Dedifferentiated amniotic fluid mesenchymal stem cell (primary cell): ENCODE measurements around the gene BCKDK.

ENCODE experiments used
- DNase-seq: peaks from one replicate; pipeline ENCODE4 v3.0.0-alpha.2; 2016; ENCODE audit errors: extremely low spot score

Gene BCKDK

DNA sequence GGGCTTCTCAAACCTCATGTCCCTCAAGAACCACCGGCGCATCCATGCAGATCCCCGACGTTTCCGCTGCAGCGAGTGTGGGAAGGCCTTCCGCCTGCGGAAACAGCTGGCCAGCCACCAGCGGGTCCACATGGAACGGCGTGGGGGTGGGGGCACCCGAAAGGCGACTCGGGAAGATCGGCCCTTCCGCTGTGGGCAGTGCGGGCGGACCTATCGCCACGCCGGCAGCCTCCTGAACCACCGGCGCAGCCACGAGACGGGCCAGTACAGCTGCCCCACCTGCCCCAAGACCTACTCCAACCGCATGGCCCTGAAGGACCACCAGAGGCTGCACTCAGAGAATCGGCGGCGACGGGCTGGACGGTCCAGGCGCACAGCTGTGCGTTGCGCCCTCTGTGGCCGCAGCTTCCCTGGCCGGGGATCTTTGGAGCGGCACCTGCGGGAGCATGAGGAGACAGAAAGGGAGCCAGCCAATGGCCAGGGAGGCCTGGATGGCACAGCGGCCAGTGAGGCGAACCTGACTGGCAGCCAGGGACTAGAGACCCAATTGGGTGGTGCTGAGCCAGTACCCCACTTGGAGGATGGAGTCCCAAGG lies 28.1 kb upstream of the BCKDK start:
- no peak for DNase-seq

DNA sequence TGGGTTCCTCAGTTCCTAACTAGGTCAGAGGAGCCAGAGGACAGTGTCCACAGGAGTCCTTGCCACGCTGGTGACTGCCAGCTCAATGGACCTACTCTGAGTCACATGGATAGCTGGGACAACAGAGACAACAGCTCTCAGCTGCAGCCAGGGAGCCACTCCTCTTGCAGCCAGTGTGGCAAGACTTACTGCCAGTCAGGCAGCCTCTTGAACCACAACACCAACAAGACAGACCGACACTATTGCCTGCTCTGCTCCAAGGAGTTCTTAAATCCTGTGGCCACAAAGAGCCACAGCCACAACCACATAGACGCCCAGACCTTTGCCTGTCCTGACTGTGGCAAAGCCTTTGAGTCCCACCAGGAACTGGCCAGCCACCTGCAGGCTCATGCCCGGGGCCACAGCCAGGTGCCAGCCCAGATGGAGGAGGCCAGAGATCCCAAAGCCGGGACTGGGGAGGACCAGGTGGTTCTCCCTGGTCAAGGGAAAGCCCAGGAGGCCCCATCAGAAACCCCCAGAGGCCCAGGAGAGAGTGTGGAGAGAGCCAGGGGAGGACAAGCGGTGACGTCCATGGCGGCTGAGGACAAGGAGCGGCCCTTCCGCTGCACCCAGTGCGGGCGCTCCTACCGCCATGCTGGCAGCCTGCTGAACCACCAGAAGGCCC lies 27.3 kb upstream of the BCKDK start:
- no peak for DNase-seq

DNA sequence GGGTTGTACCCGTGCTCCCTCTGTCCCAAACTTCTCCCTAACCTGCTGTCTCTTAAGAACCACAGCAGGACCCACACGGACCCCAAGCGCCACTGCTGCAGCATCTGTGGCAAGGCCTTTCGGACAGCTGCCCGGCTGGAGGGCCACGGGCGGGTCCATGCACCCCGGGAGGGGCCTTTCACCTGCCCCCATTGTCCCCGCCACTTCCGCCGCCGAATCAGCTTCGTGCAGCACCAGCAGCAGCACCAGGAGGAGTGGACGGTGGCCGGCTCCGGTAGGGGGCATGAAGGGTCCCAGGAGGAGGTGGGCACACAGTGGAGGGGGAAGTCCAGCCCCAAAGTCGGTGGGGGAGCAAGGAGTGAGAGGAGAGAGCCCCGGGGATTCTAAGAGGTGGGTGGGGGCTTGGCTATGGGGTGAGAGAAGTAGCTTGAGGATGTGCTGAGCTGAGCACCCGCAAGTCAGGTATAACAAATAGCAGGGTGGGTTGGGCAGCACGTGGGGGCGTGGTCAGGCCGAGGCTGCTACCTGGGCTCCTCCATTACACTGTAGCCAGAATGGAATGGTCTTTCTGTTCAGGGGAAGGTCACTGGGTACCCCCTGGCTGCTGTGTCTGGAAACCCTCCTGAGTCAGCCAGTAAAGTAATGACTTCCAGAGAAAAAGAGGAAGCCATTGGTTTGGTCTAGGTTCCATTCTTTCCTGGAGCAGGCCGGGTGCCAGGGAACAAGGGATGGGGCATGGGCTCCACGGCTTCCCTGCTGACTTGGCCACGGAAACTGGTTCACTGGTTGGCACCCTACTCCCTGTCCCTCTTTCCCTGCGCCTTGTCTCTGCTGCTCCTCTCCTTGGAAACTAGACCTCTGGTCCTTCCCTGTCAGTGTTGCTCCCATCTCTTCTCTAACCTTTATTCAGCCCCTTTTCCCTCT lies 26.5 kb upstream of the BCKDK start:
- no peak for DNase-seq

DNA sequence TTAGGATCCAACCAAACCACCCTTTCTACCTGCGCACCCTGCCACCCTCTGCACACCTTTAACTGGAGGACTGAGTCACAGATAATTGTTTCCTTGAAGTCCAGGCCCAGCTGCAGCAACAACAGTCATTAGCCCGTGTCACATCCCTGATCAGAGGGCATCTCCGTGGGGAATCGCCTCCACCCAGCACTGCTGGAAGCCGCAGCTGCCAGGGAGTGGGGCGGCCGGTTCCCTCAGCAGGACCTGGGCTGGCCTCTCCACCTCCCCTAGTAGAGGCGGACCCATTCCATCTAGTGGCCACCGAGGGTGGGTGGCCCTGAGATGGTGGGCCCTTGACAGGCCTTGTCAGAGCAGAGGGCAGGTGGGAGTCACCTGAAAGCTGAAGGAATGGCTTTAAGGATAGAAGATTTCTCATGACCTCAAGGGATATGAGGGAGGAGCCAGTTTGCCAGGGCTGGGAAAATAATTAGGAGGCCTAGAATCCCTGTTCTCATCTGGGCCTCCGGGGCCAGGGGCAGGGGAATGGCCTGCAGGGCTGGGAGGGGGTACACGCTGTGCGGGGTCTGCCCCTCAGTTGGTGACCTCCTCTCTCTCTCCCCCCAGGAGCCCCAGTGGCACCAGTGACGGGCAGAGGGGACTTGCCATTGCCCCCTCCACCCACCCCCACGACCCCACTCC lies 25.7 kb upstream of the BCKDK start:
- no peak for DNase-seq

DNA sequence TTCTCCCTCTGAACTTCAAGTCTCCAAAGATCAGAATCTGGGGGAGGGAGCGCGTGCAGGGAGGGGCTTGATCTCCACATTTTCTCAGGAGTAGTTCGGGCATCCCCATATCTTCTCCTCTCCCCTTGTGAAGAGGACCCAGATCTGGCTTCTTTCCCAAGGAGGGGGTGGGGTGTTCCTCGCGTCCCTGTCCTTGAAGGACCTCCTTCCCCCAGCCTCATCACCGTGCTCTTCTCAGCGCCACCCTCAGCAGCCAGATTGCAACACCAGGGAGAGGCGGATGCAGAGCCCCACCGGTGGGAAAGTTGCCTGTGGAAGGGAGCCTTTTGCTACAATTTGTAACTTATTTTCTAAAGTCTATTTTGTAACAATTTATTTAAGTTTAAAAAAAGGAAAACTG lies 25.1 kb upstream of the BCKDK start:
- DNase-seq, result no peak

DNA sequence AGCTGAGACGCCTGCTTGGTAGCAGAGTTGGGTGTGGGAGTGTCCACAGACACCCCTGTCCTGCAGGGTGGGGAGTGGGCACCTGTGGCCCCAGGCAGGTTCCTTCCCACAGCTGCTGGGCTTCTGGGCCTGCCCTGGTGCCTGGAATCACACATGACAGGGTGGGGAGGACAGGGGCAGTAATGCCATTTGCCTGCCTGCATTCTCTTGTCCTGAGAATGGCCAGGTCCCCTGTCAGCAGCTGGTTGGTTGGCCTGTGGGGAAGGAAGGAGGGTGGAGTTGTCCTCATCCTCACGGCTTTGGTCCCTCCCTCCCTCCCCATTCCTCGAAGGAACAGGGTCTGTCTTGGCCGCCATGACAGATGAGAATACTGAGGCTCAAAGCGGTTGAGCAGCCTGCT lies 24.6 kb upstream of the BCKDK start:
- no peak for DNase-seq

DNA sequence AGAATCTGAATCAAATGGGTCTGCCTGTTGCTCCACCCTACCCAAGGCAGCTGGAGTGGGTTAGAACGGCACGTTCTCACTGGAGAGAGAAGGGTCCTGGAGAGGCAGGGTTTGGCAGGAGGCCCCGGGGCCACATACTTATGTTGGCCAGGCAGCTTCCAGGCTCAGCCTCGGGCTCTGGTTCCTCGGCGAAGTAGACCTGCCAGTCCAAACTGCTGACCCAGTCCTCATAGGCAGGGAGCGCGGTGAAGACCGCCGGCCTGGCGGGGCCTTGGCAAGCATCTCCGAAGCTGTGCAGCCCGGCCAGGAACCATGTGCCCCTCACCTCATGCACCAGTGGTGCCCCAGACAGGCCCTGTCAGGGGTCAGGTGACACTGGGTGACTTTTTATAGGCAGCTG lies 24.2 kb upstream of the BCKDK start:
- DNase-seq, result no peak

DNA sequence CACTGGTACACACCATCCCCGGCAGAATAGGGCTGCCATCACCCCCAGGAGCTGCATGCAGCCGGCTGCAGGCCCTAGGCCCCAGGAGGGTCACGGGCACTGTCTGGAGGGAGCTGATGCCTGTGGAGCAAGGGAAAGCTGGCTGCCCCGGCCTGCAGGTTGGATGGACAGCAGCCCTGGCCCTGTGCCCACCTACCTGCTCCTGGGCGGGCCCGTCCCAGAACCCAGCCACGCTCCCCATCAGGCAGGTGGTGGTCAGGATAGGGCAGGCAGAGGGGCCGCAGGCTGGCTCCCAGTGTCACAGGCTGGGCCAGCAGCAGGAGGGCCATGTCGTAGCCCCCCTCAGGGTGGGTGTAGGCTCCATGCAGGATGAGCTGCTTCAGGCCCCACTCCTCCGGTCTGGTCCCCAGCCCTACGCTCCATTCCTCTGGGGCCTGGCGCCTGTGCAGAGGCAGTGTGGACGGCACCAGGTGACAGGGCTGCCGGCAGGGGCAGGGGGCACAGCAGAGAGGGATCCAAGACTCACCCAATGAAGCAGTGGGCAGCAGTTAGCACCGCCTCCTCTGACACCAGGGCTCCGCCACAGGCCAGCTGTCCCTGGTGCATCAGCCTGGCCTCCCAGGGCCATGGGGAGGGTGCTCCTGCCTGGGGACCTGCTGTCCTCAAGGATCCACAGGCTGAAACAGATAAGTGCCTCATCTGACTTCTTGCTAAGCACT lies 23.4 kb upstream of the BCKDK start:
- no peak for DNase-seq

DNA sequence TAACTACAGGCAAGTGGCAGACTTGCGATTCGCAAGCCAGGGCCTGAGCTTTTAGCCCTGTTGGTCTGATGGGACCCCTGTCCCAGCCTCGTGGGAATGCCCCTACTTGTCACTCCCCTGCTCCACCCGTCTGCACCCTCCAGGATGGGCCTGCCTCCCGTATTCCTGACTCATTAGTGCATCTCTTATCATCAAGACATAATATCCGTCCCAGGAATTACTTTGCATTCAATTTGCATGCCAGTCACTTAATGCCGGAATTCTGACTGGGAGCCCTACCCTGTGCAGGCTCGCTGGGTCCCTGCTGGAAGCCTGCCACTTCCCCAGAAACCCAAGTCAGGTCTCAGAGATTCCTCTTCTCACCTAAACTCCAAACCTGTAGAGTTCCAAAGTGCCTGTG lies 22.8 kb upstream of the BCKDK start:
- no peak for DNase-seq

DNA sequence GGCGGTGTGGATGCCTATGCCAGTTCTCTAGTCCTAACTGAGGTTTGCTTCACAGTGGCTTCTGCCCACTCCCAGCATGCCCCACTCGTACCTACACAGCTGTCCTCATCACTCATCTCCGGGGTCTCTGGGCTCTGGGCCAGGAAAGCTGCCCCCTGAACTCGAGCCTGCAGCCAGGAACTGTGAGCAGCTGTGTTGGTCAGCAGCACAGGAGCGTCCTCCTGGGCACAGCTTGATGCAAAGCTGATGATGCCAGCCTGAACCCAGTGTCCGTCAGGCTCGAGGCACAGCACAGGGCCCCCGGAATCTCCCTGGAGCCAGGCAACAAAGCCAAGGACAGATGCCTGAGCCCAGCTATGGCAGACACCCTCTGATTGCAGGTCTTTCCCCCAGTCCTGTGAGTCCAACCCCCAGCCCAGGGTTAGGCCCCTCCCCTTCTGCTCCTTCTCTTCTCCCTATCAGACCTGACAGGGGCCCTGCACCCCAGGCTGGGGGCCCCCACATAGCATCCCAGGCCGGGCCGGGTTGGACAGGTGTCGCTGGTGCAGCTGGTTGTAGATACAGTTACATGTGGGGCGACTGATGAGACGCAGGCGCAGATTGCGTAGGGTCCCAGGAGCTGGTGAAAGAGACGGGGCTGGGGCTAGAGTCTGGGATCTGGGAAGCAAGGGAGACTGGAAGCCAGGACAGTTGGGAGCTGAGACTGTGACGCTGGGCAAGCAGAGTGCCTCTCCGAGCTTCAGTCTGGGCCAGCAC lies 22.1 kb upstream of the BCKDK start:
- DNase-seq, result no peak

DNA sequence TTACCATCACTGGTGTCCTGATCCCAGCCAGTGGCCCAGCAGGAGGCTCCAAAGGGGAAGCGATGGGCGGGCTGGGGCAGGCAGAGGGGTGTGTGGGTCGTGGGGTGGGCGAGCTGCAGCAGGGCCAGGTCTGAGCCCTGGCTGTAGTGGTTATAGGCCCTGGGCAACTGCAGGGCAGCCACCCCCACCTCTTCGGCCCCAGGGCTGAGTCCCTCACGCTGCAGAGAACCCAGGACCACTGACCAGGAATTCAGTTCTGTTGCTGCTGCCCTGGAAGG lies 21.6 kb upstream of the BCKDK start:
- DNase-seq, result no peak

DNA sequence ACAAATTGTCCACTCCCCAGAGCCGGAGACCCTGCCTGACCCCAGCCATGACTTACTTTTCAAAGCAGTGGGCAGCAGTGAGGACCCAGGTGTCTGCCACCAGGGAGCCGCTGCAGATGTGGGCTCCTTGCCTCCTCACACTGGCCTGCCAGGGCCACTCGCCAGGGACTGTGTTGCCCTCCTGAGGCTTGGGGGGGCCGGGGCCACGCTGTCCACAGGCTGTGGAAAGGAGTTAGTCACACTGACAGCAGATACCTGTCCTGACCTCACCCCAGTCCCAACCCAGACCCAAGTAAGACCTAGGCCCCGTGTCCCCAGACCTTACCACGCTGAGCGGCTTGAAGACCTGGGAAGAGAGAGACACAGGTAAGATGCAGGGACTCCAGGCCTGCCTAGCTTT lies 20.7 kb upstream of the BCKDK start:
- DNase-seq, result no peak

DNA sequence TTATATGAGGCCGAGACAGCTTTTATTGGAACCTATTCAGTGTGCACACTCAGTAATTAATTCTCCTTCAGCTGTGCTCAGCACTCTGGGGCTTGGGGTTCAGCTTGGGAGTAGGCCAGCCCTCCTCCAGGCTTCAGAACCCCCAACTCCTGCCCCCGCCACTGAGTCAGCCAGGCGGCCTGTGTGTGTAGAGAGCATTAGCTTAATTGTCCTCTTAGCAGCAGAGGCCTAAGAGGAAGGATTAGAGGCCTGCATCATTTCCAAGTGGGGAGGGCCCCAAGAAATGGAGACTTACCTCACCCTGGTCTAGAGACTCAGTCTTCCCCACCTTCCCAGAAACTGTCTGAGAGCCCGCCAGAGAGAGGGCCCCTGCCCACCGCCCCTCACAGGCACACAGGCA lies 20.2 kb upstream of the BCKDK start:
- DNase-seq, result no peak

DNA sequence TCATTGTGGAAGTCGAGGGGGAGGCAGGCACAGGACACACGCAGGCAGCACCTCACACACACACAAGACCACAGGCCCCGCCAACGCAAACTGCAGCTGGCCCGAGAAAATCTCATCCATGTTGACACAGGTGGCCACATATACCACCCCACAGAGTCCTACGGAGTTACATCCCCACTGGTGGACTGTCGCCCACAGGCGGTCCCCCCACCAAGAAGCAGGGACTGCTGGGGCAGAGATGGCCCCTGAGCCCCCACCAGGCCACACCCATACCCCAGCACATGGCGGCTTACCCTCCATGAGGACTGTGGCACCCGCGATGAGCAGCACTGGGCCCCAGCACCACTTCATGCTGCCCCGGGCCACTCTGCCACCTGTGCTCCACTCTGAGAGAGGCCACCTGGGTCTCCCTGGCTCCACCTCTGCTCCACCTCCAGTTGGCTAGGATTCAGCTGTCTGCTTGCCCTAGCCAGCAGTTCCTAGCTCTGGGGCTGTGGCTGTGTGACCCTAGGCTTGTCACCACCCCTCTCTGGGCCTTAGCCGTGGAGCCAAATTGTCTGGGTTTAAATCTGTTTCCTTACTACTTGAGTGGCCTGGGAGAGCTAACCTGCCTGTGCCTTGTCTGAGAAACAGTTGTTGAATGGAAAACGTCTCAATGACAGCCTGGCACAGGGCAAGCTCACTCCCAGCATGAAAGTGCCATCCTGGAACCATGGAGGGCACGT lies 19.6 kb upstream of the BCKDK start, which contains the start of gene PRSS53:
TSS of gene PRSS53 (minus strand) at position 485 of the 725 bp plus-strand sequence. CDS start at position 351, 134 bp downstream.
- DNase-seq, result no peak

DNA sequence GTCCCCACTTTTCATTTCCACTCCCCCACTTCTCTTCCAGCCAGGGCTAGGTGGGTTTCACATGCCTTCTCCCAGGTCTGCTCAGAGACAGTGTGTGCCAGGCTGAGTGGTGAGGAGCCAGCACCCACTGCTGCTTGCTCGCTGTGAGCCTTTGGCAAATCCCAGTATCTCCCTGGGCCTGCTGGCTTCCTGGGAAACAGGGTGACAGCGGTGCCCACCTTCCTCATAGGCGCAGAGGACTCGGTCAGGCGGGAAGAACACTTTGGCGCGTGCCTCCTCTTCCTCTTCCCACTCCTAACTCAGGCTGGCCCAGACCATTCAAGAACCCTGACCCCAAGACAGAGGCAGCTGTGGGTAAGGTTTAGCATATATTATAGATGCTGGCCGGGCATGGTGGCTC lies 19.0 kb upstream of the BCKDK start:
- DNase-seq, result no peak

DNA sequence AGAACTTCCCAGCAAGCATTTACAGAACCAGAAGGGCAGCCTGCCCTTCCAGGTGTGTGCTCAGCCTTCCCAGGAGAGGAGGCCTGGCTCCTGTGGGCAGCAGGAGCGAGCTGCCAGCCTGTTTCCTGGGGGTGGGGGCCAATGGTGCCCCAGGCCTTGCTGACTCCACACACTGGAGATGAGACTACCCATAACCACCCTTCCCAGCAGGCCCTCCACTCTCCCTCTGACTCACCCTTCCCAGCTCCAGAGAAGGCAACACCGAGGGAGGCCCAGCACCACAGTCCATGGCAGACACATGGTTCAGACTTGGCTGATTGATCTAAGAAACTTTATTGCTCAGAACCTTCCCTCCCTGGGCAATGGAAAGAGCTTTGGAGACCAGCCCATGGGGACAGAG lies 17.6 kb upstream of the BCKDK start:
- no peak for DNase-seq

DNA sequence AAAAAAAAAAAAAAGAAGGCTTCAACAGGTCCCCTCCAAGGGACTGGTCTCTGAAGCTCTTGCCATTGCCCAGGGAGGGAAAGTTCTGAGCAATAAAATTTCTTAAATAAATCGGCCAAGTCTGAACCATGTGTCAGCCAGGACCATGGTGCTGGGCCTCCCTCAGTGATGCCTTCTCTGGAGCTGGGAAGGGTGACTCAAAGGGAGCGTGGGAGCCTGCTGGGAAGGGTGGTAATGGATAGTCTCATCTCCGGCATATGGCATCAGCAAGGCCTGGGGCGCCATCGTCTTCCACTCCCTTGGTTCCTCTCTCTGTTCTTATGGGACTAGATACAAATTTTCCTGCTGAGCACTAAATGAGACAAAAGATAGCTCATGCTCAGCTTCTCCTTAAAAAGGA lies 15.9 kb upstream of the BCKDK start:
- DNase-seq, result no peak

DNA sequence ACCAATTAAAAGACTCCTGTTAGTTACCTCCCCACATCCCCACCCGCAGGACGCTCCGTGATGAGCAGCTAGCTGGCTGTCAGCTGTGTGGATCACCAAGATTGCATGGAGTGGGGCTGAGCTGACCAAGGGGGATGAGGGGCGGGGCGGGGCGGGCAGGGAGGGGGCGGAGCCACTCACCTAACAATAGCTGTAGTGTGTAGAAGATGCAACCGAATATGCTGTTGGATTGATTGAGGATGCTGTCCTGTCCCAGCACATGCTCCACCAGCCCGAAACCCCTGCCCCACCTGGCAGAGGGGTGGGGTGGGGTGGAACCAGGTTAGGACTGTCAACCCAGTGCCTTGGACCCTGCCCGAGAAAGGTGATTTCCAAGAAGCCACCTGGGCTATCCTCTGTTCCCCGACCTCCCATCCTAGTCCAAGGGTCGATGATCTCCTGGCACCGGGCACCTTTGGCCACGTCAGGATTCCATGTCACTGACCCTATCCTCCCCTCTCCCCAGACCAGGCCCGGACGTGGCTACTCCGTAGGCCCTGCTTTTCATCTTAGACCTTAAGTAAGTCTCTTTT lies 15.0 kb upstream of the BCKDK start:
- DNase-seq, result no peak

DNA sequence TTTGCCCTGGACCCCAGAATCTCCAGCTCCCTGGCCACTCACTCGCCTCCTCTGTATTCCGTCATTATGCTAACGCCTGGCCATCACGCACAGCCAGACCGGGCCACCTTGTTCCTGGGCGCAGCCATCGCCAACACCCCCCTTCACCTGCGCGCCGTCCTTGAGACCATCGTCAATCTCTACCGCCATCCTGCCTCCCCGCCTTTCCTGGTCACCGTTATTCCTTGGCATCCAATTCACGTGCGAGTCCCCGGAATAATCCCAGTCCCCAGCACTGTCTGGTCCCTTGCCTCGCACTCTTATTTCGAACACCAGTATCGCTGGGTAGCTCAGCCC lies 14.1 kb upstream of the BCKDK start:
- no peak for DNase-seq

DNA sequence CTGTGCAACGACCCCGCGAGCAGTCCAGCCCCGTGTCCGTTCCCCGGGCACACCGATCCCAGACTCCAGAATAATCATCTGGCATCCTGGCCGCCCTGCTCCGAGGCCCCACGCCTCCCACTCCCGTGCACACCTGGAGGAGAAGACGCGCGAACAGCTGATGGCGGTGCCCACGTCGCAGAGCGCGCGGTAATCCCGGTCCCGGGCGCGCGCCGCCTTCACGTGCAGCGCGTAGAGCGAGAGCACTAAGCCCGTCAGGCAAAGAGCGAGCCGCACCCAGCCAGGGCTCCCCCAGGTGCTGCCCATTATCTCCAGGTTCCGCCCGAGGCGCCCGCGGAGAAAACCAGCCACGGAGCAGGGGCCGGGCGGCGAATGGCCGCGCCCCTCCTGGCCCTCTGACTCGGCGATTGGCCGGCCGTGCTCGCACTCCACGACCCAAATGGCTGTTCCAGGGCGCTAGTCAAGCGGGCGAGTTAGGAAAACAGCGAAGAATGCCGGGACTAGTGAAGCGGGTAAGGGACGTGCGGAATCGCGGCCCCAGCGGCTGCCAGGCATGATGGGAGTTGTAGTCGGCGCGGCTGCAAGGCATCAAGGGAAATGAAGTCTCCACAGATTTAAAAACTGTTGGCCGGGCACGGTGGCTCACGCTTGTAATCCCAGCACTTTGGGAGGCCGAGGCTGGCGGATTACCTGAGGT lies 13.6 kb upstream of the BCKDK start, which contains the start of gene VKORC1:
TSS of gene VKORC1 (minus strand) at position 374 of the 697 bp plus-strand sequence. CDS start at position 306, 68 bp downstream.
- DNase-seq, result peak; percentile 98
